Measurements from ENCODE around the gene C2orf92.
"Not testable (repeated sequence)": the region's sequence is repeated elsewhere in the genome, so short reads cannot be mapped to it uniquely, and the experiment has no call there.

C2orf92 gene

GRCh38 chr2:97663962-97664635 lies 5.4 kb upstream of the C2orf92 start, which contains the start of gene ACTR1B:
TSS of gene ACTR1B (minus strand) at chr2:97664044. CDS start at chr2:97663890, 154 bp downstream.
- DNase-seq (ENCODE audit: low spot score): peak; percentile 98
- in situ Hi-C loops (cut with MboI; ENCODE audit: low sequenced_read_pairs, unreplicated experiment): no loop called here
- TF ChIP-seq, protein P1, sequence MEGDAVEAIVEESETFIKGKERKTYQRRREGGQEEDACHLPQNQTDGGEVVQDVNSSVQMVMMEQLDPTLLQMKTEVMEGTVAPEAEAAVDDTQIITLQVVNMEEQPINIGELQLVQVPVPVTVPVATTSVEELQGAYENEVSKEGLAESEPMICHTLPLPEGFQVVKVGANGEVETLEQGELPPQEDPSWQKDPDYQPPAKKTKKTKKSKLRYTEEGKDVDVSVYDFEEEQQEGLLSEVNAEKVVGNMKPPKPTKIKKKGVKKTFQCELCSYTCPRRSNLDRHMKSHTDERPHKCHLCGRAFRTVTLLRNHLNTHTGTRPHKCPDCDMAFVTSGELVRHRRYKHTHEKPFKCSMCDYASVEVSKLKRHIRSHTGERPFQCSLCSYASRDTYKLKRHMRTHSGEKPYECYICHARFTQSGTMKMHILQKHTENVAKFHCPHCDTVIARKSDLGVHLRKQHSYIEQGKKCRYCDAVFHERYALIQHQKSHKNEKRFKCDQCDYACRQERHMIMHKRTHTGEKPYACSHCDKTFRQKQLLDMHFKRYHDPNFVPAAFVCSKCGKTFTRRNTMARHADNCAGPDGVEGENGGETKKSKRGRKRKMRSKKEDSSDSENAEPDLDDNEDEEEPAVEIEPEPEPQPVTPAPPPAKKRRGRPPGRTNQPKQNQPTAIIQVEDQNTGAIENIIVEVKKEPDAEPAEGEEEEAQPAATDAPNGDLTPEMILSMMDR (IDR thresholded peaks at IDR 0.05; ENCODE audit: borderline replicate concordance, control extremely low read depth, extremely low read depth, insufficient read depth, missing control alignments): peak; percentile 8

- in situ Hi-C loops (cut with MboI; ENCODE audit: low sequenced_read_pairs, unreplicated experiment): no loop called here
- TF ChIP-seq, protein P1 (IDR thresholded peaks at IDR 0.05; ENCODE audit: borderline replicate concordance, control extremely low read depth, extremely low read depth, insufficient read depth, missing control alignments): no peak
- no peak for DNase-seq (ENCODE audit: low spot score)
Measured at GRCh38 chr2:97664636-97664970, 4.9 kb upstream of the C2orf92 start.

DNA sequence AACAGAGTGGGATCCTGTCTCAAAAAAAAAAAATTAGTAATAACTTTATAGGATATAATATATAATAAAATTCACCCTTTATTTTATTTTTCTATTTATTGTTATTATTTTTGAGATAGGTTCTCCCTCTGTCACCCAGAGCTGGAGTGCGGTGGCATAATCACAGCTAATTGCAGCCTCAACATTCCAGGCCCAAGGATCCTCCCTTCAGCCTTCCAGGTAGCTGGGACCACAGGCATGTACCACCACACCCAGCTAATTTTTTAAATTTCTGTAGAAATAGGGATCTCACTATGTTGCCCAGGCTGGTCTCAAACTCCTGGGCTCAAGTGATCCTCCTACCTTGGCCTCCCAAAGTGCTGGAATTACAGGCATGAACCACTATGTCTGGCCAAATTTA lies 958 bp downstream of the C2orf92 start:
- TF ChIP-seq, protein P1 (IDR thresholded peaks at IDR 0.05; ENCODE audit: borderline replicate concordance, control extremely low read depth, extremely low read depth, insufficient read depth, missing control alignments): no peak
- in situ Hi-C loops (cut with MboI; ENCODE audit: low sequenced_read_pairs, unreplicated experiment): no loop called here
- no peak for DNase-seq (ENCODE audit: low spot score)

DNA sequence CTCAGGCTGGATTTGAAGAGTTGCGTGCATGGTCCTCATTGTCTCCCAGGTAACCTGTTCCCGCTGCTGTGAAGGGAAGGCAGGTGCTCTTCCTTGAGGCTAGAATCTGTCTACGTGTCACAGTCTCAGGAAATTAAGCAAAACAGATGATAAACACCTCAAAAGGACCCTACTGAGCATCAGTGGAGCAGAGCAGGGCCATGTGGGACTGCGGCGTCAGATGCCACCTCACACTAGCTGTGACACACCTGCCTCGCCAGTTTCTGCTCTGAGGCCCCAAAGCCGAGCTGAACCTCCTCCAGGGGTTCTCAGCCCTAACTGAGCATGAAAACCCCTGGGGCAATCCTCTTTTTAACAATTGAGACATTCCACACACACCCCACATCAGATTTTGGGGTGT lies 2.0 kb downstream of the C2orf92 start:
- DNase-seq (ENCODE audit: low spot score): no peak
- TF ChIP-seq, protein P1 (IDR thresholded peaks at IDR 0.05; ENCODE audit: borderline replicate concordance, control extremely low read depth, extremely low read depth, insufficient read depth, missing control alignments): no peak

GRCh38 chr2:97672606-97673140 lies 3.2 kb downstream of the C2orf92 start:
- in situ Hi-C loops (cut with MboI; ENCODE audit: low sequenced_read_pairs, unreplicated experiment); DNase-seq (ENCODE audit: low spot score): not testable (repeated sequence)

More for the DNA sequence above, 2.0 kb downstream of the C2orf92 start:
- in situ Hi-C loops (cut with MboI; ENCODE audit: low sequenced_read_pairs, unreplicated experiment): no loop called here

- TF ChIP-seq, protein P1 (IDR thresholded peaks at IDR 0.05; ENCODE audit: borderline replicate concordance, control extremely low read depth, extremely low read depth, insufficient read depth, missing control alignments): no peak
- DNase-seq (ENCODE audit: low spot score): no peak
- in situ Hi-C loops (cut with MboI; ENCODE audit: low sequenced_read_pairs, unreplicated experiment): no loop called here
Measured at GRCh38 chr2:97673182-97673914, 3.8 kb downstream of the C2orf92 start.

GRCh38 chr2:97673915-97674283 lies 4.4 kb downstream of the C2orf92 start:
- in situ Hi-C loops (cut with MboI; ENCODE audit: low sequenced_read_pairs, unreplicated experiment): no loop called here
- TF ChIP-seq, protein P1 (IDR thresholded peaks at IDR 0.05; ENCODE audit: borderline replicate concordance, control extremely low read depth, extremely low read depth, insufficient read depth, missing control alignments): no peak
- peak; percentile 45 for DNase-seq (ENCODE audit: low spot score)
